HL-60 (cell line): ENCODE measurements around the gene STXBP2.

Experiments
- DNase-seq, 2 experiments: peaks; one replicate each; pipeline ENCODE4 v3.0.0-alpha.2; 2010 to 2020; ENCODE audit warnings: low read depth in 1 of 2, low spot score in 1 of 2
- H3K27ac ChIP-seq: fragments of 250-450 bp; sonication (Bioruptor Pico); replicated peaks from 2 replicates; pipeline ENCODE4 v1.5.1; 2020; ENCODE audit warnings: mild to moderate bottlenecking, moderate library complexity
- H3K27me3 ChIP-seq: fragments of 250-450 bp; sonication (Bioruptor Pico); 2 replicates; pipeline ENCODE4 v1.5.1; 2021; ENCODE audit warnings: mild to moderate bottlenecking, moderate library complexity; ENCODE audit not compliant: insufficient read depth, poor library complexity, severe bottlenecking
- H3K4me3 ChIP-seq: replicated peaks from 2 replicates; pipeline ENCODE4 v1.5.1; 2011; ENCODE audit warnings: mild to moderate bottlenecking, control low read depth, low read length; ENCODE audit not compliant: insufficient read depth
- CTCF ChIP-seq: IDR thresholded peaks from one replicate; pipeline ENCODE4 v1.5.1; 2011; ENCODE audit warnings: low read length, control low read depth, inconsistent platforms; ENCODE audit not compliant: insufficient read depth
- GABPA ChIP-seq: IDR thresholded peaks from 2 replicates; pipeline ENCODE4 v1.6.1; 2012; ENCODE audit warnings: low read depth
- POLR2AphosphoS5 ChIP-seq: IDR thresholded peaks from 2 replicates; pipeline ENCODE4 v1.6.1; 2012; ENCODE audit warnings: low read depth
- REST ChIP-seq: IDR thresholded peaks from 2 replicates; pipeline ENCODE4 v1.6.1; 2012; ENCODE audit warnings: low read depth; ENCODE audit not compliant: insufficient replicate concordance
- SPI1 ChIP-seq: IDR thresholded peaks from 2 replicates; pipeline ENCODE4 v1.6.1; 2012; ENCODE audit warnings: low read depth, mild to moderate bottlenecking, borderline replicate concordance

The STXBP2 gene

GRCh38 chr19:7603919-7604318 is 33.0 kb upstream of the STXBP2 start:
- H3K27me3 ChIP-seq: peaks cover 6% of the 10 kb centered on the region
- no peak overlapping the region for H3K27ac ChIP-seq
- TF ChIP-seq SPI1: no peak
- TF ChIP-seq GABPA: no peak
- TF ChIP-seq POLR2AphosphoS5: no peak
- TF ChIP-seq REST: no peak
- TF ChIP-seq CTCF: no peak
- no peak overlapping the region for H3K4me3 ChIP-seq
- DNase-seq: no peak

- Histone ChIP-seq H3K27me3 (peaks cover 6% of the 10 kb centered on the region), H3K27ac (no peak overlapping the region), H3K4me3 (no peak overlapping the region)
- TF ChIP-seq REST: no peak
- no peak for TF ChIP-seq SPI1
- TF ChIP-seq POLR2AphosphoS5: no peak
- no peak for TF ChIP-seq CTCF
- no peak for TF ChIP-seq GABPA
- peak; percentile 43 to 58 for DNase-seq
These were observed 31.3 kb upstream of the STXBP2 start for GRCh38 chr19:7605490-7606222.

GRCh38 chr19:7606289-7606688 is 30.6 kb upstream of the STXBP2 start:
- no peak overlapping the region for H3K4me3 ChIP-seq
- peaks cover 6% of the 10 kb centered on the region for H3K27me3 ChIP-seq
- TF ChIP-seq SPI1 (no peak), POLR2AphosphoS5 (no peak), CTCF (no peak), GABPA (no peak)
- no peak for DNase-seq
- H3K27ac ChIP-seq: no peak overlapping the region
